K562 (cell line): ENCODE results near the gene C19orf44. TPM values are rescaled to one million over a fixed set of nuclear protein-coding genes. Genes with fewer than 3 reads are reported as not detected.
A peak's percentile ranks its signal among the peaks of the same experiment; 100 is the strongest.

Experiments used
- ATAC-seq: fragments of 200-7000 bp; cut with Tn5 transposase; 3 replicates; pipeline ENCODE4 v1.9.1; 2020; ENCODE audit warnings: moderate library complexity
- BruUV-seq: library from RNA; stranded (reverse); fragments of 400-500 nt; replicated peaks from 2 replicates; lab custom pipeline; 2021; lab: Mats Ljungman, UMichigan
- CTCF ChIA-PET: fragments of 300-600 bp; formaldehyde crosslinking; extraction: SDS; loops from one replicate; lab custom pipeline; 2021; ENCODE audit warnings: low intra/inter-chr PET ratio; lab: Yijun Ruan, JAX
- POLR2A ChIA-PET: fragments of 300-600, 350-650 bp; sonication (Branson Sonifier 250); formaldehyde crosslinking; extraction: SDS; loops from one replicate; lab custom pipeline; 2021; ENCODE audit warnings: antibody characterized with exemption, inconsistent platforms; lab: Yijun Ruan, JAX
- DNase-seq, 4 experiments: peaks; one replicate each; pipeline versions ENCODE4 v3.0.0 to v3.0.0-alpha.2; 2011 to 2018; ENCODE audit warnings: low spot score in 3 of 4, mixed read lengths in 3 of 4; ENCODE audit errors: extremely low read depth in 1 of 4
- FAIRE-seq: peaks from 2 replicates; lab custom pipeline; 2011; peaks lifted over from hg19 to GRCh38; lab: Jason Lieb, UNC
- H2AFZ ChIP-seq: 2 replicates; pipeline ENCODE4 v1.6.0; 2011; ENCODE audit warnings: low read depth, low read length, control low read depth, inconsistent platforms
- H3K27ac ChIP-seq: fragments of 200-600 bp; 3 replicates; pipeline ENCODE4 v1.8.0; 2011; ENCODE audit warnings: low read depth, mild to moderate bottlenecking, control low read depth, inconsistent platforms, low read length, moderate library complexity, mixed read lengths; ENCODE audit errors: extremely low read depth
- H3K27me3 ChIP-seq, 2 experiments: fragments of 300-600 bp in 1 of 2; 2 replicates in 1 of 2; 3 replicates in 1 of 2; pipeline versions ENCODE4 v1.6.0 to v1.8.0; 2011; ENCODE audit warnings: inconsistent platforms in 2 of 2, low read length in 2 of 2, mild to moderate bottlenecking in 1 of 2, mixed read lengths in 1 of 2, moderate library complexity in 1 of 2; ENCODE audit not compliant: control insufficient read depth in 2 of 2, insufficient read depth in 2 of 2
- H3K36me3 ChIP-seq: fragments of 300-600 bp; 3 replicates; pipeline ENCODE4 v1.8.0; 2011; ENCODE audit warnings: mild to moderate bottlenecking, low read length, inconsistent platforms; ENCODE audit not compliant: control insufficient read depth, insufficient read depth
- H3K4me1 ChIP-seq, 2 experiments: fragments of 200-600 bp in 1 of 2; replicated peaks in 1 of 2; 2 replicates in 1 of 2; 3 replicates in 1 of 2; pipeline versions ENCODE4 v1.5.1 to v1.8.0; 2011; ENCODE audit warnings: inconsistent platforms in 2 of 2, low read length in 2 of 2, mild to moderate bottlenecking in 1 of 2, mixed read lengths in 1 of 2, moderate library complexity in 1 of 2; ENCODE audit not compliant: control insufficient read depth in 2 of 2, insufficient read depth in 2 of 2
- H3K4me2 ChIP-seq: 2 replicates; pipeline ENCODE4 v1.6.1; 2011; ENCODE audit warnings: low read length, control low read depth, inconsistent platforms, mixed read lengths; ENCODE audit not compliant: insufficient read depth
- H3K4me3 ChIP-seq: fragments of 200-600 bp; sonication (generic), shearing (Covaris generic); 2 replicates; pipeline ENCODE4 v1.5.1; 2016; ENCODE audit warnings: control low read depth, inconsistent platforms
- H3K79me2 ChIP-seq: fragments of 200-600 bp; 3 replicates; pipeline ENCODE4 v1.8.0; 2011; ENCODE audit warnings: low read length, inconsistent platforms; ENCODE audit not compliant: control insufficient read depth, insufficient read depth
- H3K9ac ChIP-seq, 2 experiments: 2 replicates each; pipeline versions ENCODE4 v1.6.0 to v1.6.1; 2011; ENCODE audit warnings: low read depth in 2 of 2, low read length in 2 of 2, control low read depth in 1 of 2, inconsistent platforms in 1 of 2, mild to moderate bottlenecking in 1 of 2, mixed read lengths in 1 of 2; ENCODE audit not compliant: insufficient read depth in 1 of 2
- H3K9me1 ChIP-seq: one replicate; pipeline ENCODE4 v1.6.0; 2011; ENCODE audit warnings: inconsistent platforms, mild to moderate bottlenecking, low read length, moderate library complexity; ENCODE audit not compliant: control insufficient read depth, insufficient read depth
- H3K9me3 ChIP-seq: replicated peaks from 2 replicates; pipeline ENCODE4 v1.5.1; 2011; ENCODE audit warnings: low read depth, low read length, inconsistent platforms; ENCODE audit not compliant: control insufficient read depth, insufficient read depth
- H4K20me1 ChIP-seq: replicated peaks from 2 replicates; pipeline ENCODE4 v1.6.1; 2011; ENCODE audit warnings: low read length, inconsistent platforms, mixed read lengths; ENCODE audit not compliant: control insufficient read depth, insufficient read depth
- FOXP1 ChIP-seq: sonication (generic); formaldehyde crosslinking; IDR thresholded peaks from 2 replicates; pipeline ENCODE4 v1.8.0; 2022; ENCODE audit warnings: mild to moderate bottlenecking, missing genetic modification reagents
- PRDM10 ChIP-seq: fragments of 450-650 bp; IDR thresholded peaks from 2 replicates; pipeline ENCODE4 v1.6.1; 2018; ENCODE audit not compliant: partially characterized antibody
- WGBS: fragments of 100-300 bp; shearing (Covaris generic); methylation state at CpG from one replicate; pipeline ENCODE4 v1.1.6; 2016; ENCODE audit warnings: low coverage, mixed read lengths; ENCODE audit not compliant: insufficient coverage; ENCODE audit errors: missing lambda C conversion rate; 5-methylcytosine and 5-hydroxymethylcytosine counted together
- in situ Hi-C: fragments of 300-500 bp; cut with MboI; formaldehyde crosslinking; loops from 4 replicates; pipeline ENCODE4 v1.15.0; 2018; ENCODE audit warnings: inconsistent platforms, mixed read lengths
- intact Hi-C: fragments of 100-400 bp; cut with micrococcal nuclease; formaldehyde crosslinking; loops from 2 replicates; pipeline ENCODE4 v1.14.2; 2022
- polyA plus RNA-seq, 8 experiments: library from polyadenylated mRNA; depleted of rRNA in 4 of 8; stranded (reverse) in 5 of 8; unstranded in 3 of 8; fragments of >200 nt; fragmentation: Nextera tagmentation in 2 of 8; fragmentation: Illumina TruSeq in 1 of 8; extraction: Ambion mirVana in 2 of 8; extraction: Trizol in 1 of 8; gene quantifications; 2 replicates each; pipeline versions ENCODE4 v1.2.1 to v1.2.3, GENCODE V29; 2011 to 2014; ENCODE audit warnings: inconsistent platforms in 1 of 8, missing spikeins in 1 of 8
- total RNA-seq, 7 experiments: library from RNA; depleted of rRNA in 6 of 7; stranded (reverse); fragments of >200 nt in 6 of 7; fragmentation: Illumina TruSeq in 2 of 7; extraction: Trizol in 2 of 7; gene quantifications; 2 replicates each; pipeline versions ENCODE4 v1.2.1 to v1.2.3, GENCODE V29; 2011 to 2021; ENCODE audit warnings: low replicate concordance in 1 of 7

The C19orf44 gene
- total and polyA plus RNA-seq, 9 of the 15 experiments (the other 6 are each of a cell fraction or from before 2014, with no cell fraction given), result 0.41 to 7.7 (median 3.5) TPM

DNA sequence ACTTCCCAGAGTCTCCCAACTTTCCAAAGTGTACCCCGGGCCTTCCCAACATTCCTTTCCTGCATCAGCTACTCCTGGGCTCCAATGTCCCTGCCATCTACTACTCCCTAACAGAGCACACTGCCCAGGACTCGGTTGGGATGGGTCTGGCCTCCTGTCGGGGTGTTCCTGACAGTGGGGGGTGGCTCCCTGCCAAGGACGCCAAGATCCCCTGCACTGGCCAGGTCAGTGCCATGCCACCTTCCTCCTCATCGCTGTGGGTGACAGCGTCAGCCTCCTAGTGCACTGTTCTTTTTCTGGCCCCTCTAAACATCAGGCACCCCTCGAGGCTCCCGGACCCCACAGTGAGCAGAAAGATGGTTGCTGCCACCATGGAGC is 38.3 kb upstream of the C19orf44 start:
- H3K9me1 ChIP-seq, result no peaks in the 10 kb centered on the region
- H3K4me2 ChIP-seq, result no peak overlapping the region
- no peak overlapping the region for H2AFZ ChIP-seq
- H4K20me1 ChIP-seq, result peaks cover 41% of the 10 kb centered on the region
- intact Hi-C loops (no loop called here), in situ Hi-C loops (no loop called here)
- POLR2A ChIA-PET, result interaction anchor here (1.7 kb wide), 1 partner anchor 9 kb away, joined by 5 read pairs; no protein-coding TSS in a partner anchor
- H3K9me3 ChIP-seq, result no peaks in the 10 kb centered on the region
- no peak; the same call in 2 of the 3 replicates for ATAC-seq
- 57% methylated on average over 8 of the region's 8 CpGs for WGBS
- peak; percentile 37 for TF ChIP-seq PRDM10
- no peak for TF ChIP-seq FOXP1 (CRISPR knock-in tag)
- no peaks in the 10 kb centered on the region for H3K27me3 ChIP-seq
- no peak for FAIRE-seq
- H3K4me1 ChIP-seq, result peaks cover 0 to 15% of the 10 kb centered on the region in 2 experiments; a peak in 3 of 5 replicates
- DNase-seq, result no peak
- CTCF ChIA-PET, result no interaction called here
- peak overlapping the region in 1 of 2 experiments; percentile 81; a peak in 2 of 4 replicates for H3K9ac ChIP-seq
- H3K27ac ChIP-seq, result no peak overlapping the region
- no TSS peak for BruUV-seq
- H3K79me2 ChIP-seq, result peaks cover 76% of the 10 kb centered on the region
- H3K36me3 ChIP-seq, result no peaks in the 10 kb centered on the region
- H3K4me3 ChIP-seq, result no peak overlapping the region
